Osteocyte (in vitro differentiated cells): ENCODE results near the gene PDIA5. TPM values are rescaled to one million over a fixed set of nuclear protein-coding genes. Genes with fewer than 3 reads are reported as not detected.

Experiments used
- DNase-seq: peaks from one replicate; pipeline ENCODE4 v3.0.0; 2021; ENCODE audit warnings: mixed read lengths; ENCODE audit not compliant: unreplicated experiment; ENCODE audit errors: extremely low spot score
- H3K27ac Mint-ChIP-seq: one replicate; pipeline ENCODE4 v1.8.0; 2021; ENCODE audit warnings: mild to moderate bottlenecking, mixed read lengths; ENCODE audit not compliant: unreplicated experiment
- H3K27me3 Mint-ChIP-seq: one replicate; pipeline ENCODE4 v1.8.0; 2021; ENCODE audit warnings: mixed read lengths; ENCODE audit not compliant: unreplicated experiment
- H3K36me3 Mint-ChIP-seq: one replicate; pipeline ENCODE4 v1.8.0; 2021; ENCODE audit warnings: mixed read lengths; ENCODE audit not compliant: unreplicated experiment
- H3K4me1 Mint-ChIP-seq: one replicate; pipeline ENCODE4 v1.8.0; 2021; ENCODE audit warnings: mixed read lengths; ENCODE audit not compliant: unreplicated experiment
- H3K4me3 Mint-ChIP-seq: one replicate; pipeline ENCODE4 v1.8.0; 2021; ENCODE audit warnings: mild to moderate bottlenecking, moderate library complexity, mixed read lengths; ENCODE audit not compliant: unreplicated experiment
- H3K9me3 Mint-ChIP-seq: one replicate; pipeline ENCODE4 v1.8.0; 2021; ENCODE audit warnings: mixed read lengths; ENCODE audit not compliant: unreplicated experiment
- CTCF ChIP-seq: fragments of 200-600 bp; sonication (generic); IDR thresholded peaks from 2 replicates; pipeline ENCODE4 v1.5.0; 2021; ENCODE audit warnings: antibody characterized with exemption, mild to moderate bottlenecking, moderate library complexity
- total RNA-seq: library from RNA; stranded (reverse); gene quantifications from 2 replicates; pipeline ENCODE4 v1.2.1, GENCODE V29; 2021

The PDIA5 gene
- total RNA-seq, 1 donor from 2014 or later: 35.5 TPM

GRCh38 chr3:123099331-123100192, 32.7 kb downstream of the PDIA5 start:
- Mint-ChIP-seq H3K27ac (no peak overlapping the region), H3K36me3 (peaks cover 31% of the 10 kb centered on the region), H3K27me3 (no peaks in the 10 kb centered on the region), H3K4me3 (no peak overlapping the region), H3K4me1 (peaks cover 19% of the 10 kb centered on the region), H3K9me3 (no peaks in the 10 kb centered on the region)
- no peak for DNase-seq
- TF ChIP-seq CTCF: no peak

DNA sequence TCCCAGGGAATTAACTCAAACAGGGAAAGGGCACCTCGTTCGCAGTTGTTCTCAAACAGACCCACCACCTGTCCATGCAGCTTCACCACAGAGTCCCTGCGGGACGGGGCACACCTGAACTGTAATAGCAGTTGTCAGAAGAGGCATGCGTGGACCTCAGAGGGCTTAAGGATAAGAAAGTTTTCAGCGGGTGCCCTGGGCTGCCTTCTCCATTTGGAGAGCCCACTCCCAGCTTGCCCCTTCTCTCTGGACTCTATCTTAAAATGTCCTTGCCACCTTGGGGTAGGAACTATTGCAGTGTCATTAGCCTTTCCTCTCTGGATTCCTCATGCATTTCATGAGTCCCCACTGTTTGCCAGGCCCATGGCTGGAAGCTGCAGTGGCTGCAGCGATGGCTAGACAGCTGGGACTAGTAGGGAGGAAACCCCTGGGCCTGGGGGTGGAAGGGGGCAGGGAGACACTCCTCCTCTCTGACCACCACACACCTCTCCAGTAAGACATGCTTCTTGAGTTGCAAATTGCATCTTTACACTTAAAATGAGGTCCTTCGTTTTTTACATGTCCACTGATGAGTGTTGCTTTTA, 33.5 kb downstream of the PDIA5 start:
- DNase-seq: no peak
- Mint-ChIP-seq H3K27ac (no peak overlapping the region), H3K9me3 (no peaks in the 10 kb centered on the region), H3K27me3 (no peaks in the 10 kb centered on the region), H3K36me3 (peaks cover 30% of the 10 kb centered on the region), H3K4me1 (peaks cover 19% of the 10 kb centered on the region), H3K4me3 (no peak overlapping the region)
- TF ChIP-seq CTCF: no peak

- peaks cover 43% of the 10 kb centered on the region for H3K36me3 Mint-ChIP-seq
- peaks cover 10% of the 10 kb centered on the region for H3K4me1 Mint-ChIP-seq
- DNase-seq: no peak
- H3K27ac Mint-ChIP-seq: no peak overlapping the region
- no peak for TF ChIP-seq CTCF
- no peaks in the 10 kb centered on the region for H3K27me3 Mint-ChIP-seq
- H3K4me3 Mint-ChIP-seq: no peak overlapping the region
- no peaks in the 10 kb centered on the region for H3K9me3 Mint-ChIP-seq
These were observed 35.4 kb downstream of the PDIA5 start for GRCh38 chr3:123102249-123102648.

DNA sequence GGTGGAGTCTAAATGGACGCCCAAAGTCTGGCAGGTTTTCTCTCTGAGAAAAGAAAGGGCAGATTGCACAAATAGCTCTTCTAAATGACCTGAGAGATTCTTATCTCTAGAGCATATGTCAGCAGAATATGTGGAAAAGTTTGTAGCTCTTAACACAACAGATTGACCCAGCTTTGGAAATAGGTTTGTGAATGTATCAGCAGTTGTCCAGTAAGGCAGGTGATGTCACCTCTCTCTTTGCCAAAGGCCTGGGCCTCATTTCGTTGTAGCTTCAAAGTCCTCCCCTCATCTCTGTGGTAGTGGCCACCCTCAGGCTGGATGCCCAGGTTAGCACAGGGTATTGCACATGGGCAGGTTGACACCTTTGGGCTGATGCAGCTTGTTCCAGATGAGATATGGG, 36.0 kb downstream of the PDIA5 start:
- DNase-seq: no peak
- H3K4me3 Mint-ChIP-seq: no peak overlapping the region
- no peaks in the 10 kb centered on the region for H3K9me3 Mint-ChIP-seq
- H3K36me3 Mint-ChIP-seq: peaks cover 45% of the 10 kb centered on the region
- no peak for TF ChIP-seq CTCF
- H3K4me1 Mint-ChIP-seq: peaks cover 7% of the 10 kb centered on the region
- H3K27ac Mint-ChIP-seq: no peak overlapping the region
- H3K27me3 Mint-ChIP-seq: no peaks in the 10 kb centered on the region

DNA sequence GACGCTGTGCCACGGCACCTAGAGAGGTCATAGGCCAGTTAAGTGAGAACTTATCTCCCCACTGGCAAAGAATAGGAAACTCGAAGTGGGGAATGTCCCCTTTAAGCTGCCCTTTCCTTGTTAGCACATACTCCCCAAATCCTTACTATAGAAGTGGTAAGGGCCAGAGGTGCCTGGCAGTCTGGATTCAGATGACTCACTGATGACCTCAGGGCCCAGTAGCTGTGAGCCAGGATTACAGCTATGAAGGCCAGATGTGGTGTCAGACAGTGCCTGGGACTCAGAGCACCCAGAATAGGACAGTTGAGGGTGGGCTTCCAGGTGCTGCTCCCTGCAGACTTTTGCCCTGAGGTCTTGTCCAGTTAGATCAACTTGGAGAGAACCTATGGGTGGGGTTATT, 37.7 kb downstream of the PDIA5 start:
- no peaks in the 10 kb centered on the region for H3K9me3 Mint-ChIP-seq
- H3K4me1 Mint-ChIP-seq: no peaks in the 10 kb centered on the region
- H3K27ac Mint-ChIP-seq: no peak overlapping the region
- H3K27me3 Mint-ChIP-seq: no peaks in the 10 kb centered on the region
- H3K4me3 Mint-ChIP-seq: no peak overlapping the region
- DNase-seq: no peak
- H3K36me3 Mint-ChIP-seq: peaks cover 47% of the 10 kb centered on the region
- no peak for TF ChIP-seq CTCF
